AG08396 (cell line): Measurements from ENCODE around the gene EML6.
"Not testable (repeated sequence)": the region's sequence is repeated elsewhere in the genome, so short reads cannot be mapped to it uniquely, and the experiment has no call there.

Experiments used
- DNase-seq: peaks from one replicate; pipeline ENCODE4 v3.0.0; 2012; ENCODE audit warnings: low spot score, mixed read lengths

Gene EML6

GRCh38 chr2:54850171-54851122 is 127.0 kb downstream of the EML6 start:
- DNase-seq: no peak

GRCh38 chr2:54853616-54854310 is 130.3 kb downstream of the EML6 start:
- DNase-seq: no peak

- no peak for DNase-seq
Observed at GRCh38 chr2:54855434-54855833, 132.0 kb downstream of the EML6 start.

GRCh38 chr2:54858021-54858681 is 134.7 kb downstream of the EML6 start:
- DNase-seq: no peak

GRCh38 chr2:54859416-54859815 is 136.0 kb downstream of the EML6 start:
- no peak for DNase-seq

GRCh38 chr2:54859997-54860701 is 136.7 kb downstream of the EML6 start:
- DNase-seq: peak; percentile 48

- DNase-seq: no peak
Observed at GRCh38 chr2:54862229-54862628, 138.8 kb downstream of the EML6 start.

- DNase-seq: no peak
Observed at GRCh38 chr2:54862742-54863141, 139.3 kb downstream of the EML6 start.

GRCh38 chr2:54863660-54864059 is 140.2 kb downstream of the EML6 start:
- no peak for DNase-seq

GRCh38 chr2:54864096-54864495 is 140.6 kb downstream of the EML6 start:
- DNase-seq: no peak

- DNase-seq: no peak
Observed at GRCh38 chr2:54864727-54865126, 141.3 kb downstream of the EML6 start.

- DNase-seq: no peak
Observed at GRCh38 chr2:54866179-54866578, 142.7 kb downstream of the EML6 start.

GRCh38 chr2:54866868-54867267 is 143.4 kb downstream of the EML6 start:
- DNase-seq: no peak

GRCh38 chr2:54867457-54867856 is 144.0 kb downstream of the EML6 start:
- DNase-seq: no peak

- no peak for DNase-seq
Observed at GRCh38 chr2:54871457-54872107, 148.1 kb downstream of the EML6 start.

GRCh38 chr2:54872780-54873179 is 149.3 kb downstream of the EML6 start:
- no peak for DNase-seq

GRCh38 chr2:54873236-54873635 is 149.8 kb downstream of the EML6 start:
- not testable (repeated sequence) for DNase-seq

GRCh38 chr2:54876764-54877163 is 153.3 kb downstream of the EML6 start:
- DNase-seq: no peak

- DNase-seq: no peak
Observed at GRCh38 chr2:54878182-54878581, 154.7 kb downstream of the EML6 start.

- DNase-seq: no peak
Observed at GRCh38 chr2:54879032-54879431, 155.6 kb downstream of the EML6 start.

GRCh38 chr2:54879598-54880332 is 156.3 kb downstream of the EML6 start:
- no peak for DNase-seq
